Tibial artery (tissue), 4 donors: ENCODE data around the gene RAPGEF3.

Experiments
- DNase-seq, 2 donors: peaks; one replicate each; pipeline ENCODE4 v3.0.0-alpha.2; 2019
- H3K27ac ChIP-seq, 2 donors: fragments of 200-600 bp; sonication (generic) in 1 of 2; 1 replicate in 1 of 2; 2 replicates in 1 of 2; pipeline ENCODE4 v1.5.1; 2018 to 2019; ENCODE audit warnings: mild to moderate bottlenecking in 1 of 2
- H3K27me3 ChIP-seq, 2 donors: fragments of 200-600 bp; sonication (generic) in 1 of 2; one replicate each; pipeline versions ENCODE4 v1.5.1 to v1.6.0; 2016 to 2019
- H3K36me3 ChIP-seq, 3 donors: fragments of 200-600 bp; sonication (generic) in 2 of 3; one replicate each; pipeline ENCODE4 v1.5.1; 2016 to 2019; ENCODE audit warnings: mild to moderate bottlenecking in 2 of 3
- H3K4me1 ChIP-seq, 4 donors: fragments of 200-600 bp; sonication (generic) in 2 of 4; 1 replicate in 3 of 4; 2 replicates in 1 of 4; pipeline ENCODE4 v1.5.1; 2016 to 2019
- H3K4me3 ChIP-seq, 2 donors: fragments of 200-600 bp; sonication (generic) in 1 of 2; 1 replicate in 1 of 2; 2 replicates in 1 of 2; pipeline ENCODE4 v1.5.1; 2018 to 2019; ENCODE audit warnings: mild to moderate bottlenecking in 2 of 2
- H3K9me3 ChIP-seq, 3 donors: fragments of 200-600 bp; sonication (generic) in 1 of 3; one replicate each; pipeline ENCODE4 v1.5.1; 2016 to 2019
- intact Hi-C: fragments of 100-400 bp; cut with DNase I; formaldehyde crosslinking; loops from one replicate; pipeline ENCODE4 v1.15.0; 2023; ENCODE audit warnings: low total_unique reads
- TF ChIP-seq, protein P1 (sequence below), 2 experiments: fragments of 200-600 bp in 1 of 2; fragments of 450-650 bp in 1 of 2; IDR thresholded peaks; one replicate each; pipeline ENCODE4 v1.5.1; 2017 to 2019; ENCODE audit warnings: antibody characterized with exemption in 2 of 2, mild to moderate bottlenecking in 1 of 2, moderate library complexity in 1 of 2

The RAPGEF3 gene

DNA sequence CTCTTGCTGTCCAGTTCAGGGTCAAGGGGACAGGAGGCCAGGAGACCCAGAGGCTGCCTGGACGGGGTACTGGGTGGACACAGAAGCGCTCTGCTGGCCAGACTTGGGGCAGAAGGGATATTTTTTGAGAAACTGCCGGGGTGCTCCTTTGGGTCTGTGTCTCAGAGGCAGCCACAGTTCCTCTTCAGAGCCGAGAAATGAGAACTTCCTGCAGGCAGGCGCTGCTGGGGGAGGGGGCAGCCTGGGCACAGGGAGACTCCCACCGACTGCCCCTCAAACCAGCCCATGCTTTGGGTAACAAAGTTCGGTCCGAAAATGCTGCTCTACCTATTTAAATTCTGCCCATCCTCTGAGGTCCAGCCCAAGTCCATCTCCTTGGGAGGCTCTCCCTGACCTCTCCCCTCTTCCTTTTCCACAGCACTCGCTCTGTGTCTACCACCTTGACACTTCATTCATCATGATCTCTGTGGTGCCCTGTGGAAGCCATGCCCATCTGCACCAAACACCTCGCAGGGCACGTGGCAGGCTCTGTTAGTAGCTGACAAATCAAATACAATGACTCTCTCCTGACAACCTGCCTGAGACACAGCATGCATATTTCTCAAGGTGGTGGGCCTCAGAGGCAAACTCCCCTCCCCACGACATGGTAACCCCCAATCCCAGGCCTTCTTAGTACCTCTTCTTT is 44.7 kb upstream of the RAPGEF3 start:
- peaks cover 0 to 100% (median 98%) of the 10 kb centered on the region in 4 donors for H3K4me1 ChIP-seq
- intact Hi-C loops: no loop called here
- peak overlapping the region; percentile 66 to 99 for H3K27ac ChIP-seq
- no peaks in the 10 kb centered on the region for H3K9me3 ChIP-seq
- TF ChIP-seq, protein P1, sequence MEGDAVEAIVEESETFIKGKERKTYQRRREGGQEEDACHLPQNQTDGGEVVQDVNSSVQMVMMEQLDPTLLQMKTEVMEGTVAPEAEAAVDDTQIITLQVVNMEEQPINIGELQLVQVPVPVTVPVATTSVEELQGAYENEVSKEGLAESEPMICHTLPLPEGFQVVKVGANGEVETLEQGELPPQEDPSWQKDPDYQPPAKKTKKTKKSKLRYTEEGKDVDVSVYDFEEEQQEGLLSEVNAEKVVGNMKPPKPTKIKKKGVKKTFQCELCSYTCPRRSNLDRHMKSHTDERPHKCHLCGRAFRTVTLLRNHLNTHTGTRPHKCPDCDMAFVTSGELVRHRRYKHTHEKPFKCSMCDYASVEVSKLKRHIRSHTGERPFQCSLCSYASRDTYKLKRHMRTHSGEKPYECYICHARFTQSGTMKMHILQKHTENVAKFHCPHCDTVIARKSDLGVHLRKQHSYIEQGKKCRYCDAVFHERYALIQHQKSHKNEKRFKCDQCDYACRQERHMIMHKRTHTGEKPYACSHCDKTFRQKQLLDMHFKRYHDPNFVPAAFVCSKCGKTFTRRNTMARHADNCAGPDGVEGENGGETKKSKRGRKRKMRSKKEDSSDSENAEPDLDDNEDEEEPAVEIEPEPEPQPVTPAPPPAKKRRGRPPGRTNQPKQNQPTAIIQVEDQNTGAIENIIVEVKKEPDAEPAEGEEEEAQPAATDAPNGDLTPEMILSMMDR (IDR thresholded peaks at IDR 0.05): no peak
- H3K36me3 ChIP-seq: peaks cover 5 to 16% (median 11%) of the 10 kb centered on the region in 3 donors
- H3K4me3 ChIP-seq: no peak overlapping the region
- no peak for DNase-seq
- no peaks in the 10 kb centered on the region for H3K27me3 ChIP-seq

DNA sequence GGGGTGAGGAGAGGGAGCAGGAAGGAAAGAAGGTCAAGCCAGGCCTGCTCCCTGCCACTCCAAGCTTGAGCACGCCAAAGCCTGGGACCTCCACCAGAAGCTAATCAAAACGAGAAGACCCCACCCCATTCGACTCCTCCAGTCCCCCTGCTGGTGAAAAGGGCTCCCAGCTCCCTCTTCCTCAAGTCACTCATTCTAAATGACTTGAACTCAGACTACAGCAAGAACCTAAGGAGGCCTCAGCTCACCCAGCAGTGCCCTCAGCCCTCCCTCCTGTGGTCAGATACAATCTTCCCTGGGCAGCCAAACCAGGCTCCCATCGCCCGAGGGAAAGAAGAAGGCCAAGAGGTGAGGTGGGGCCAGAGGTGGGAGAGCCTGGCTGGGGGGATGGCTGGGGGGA is 43.6 kb upstream of the RAPGEF3 start:
- Histone ChIP-seq H3K27me3 (no peaks in the 10 kb centered on the region), H3K27ac (peak overlapping the region; percentile 66 to 99), H3K4me1 (peaks cover 0 to 94% (median 89%) of the 10 kb centered on the region in 4 donors), H3K4me3 (no peak overlapping the region), H3K36me3 (peaks cover 15 to 26% (median 21%) of the 10 kb centered on the region in 3 donors), H3K9me3 (no peaks in the 10 kb centered on the region)
- TF ChIP-seq, protein P1 (IDR thresholded peaks at IDR 0.05): peak in 1 of 2 experiments; percentile 18
- no peak for DNase-seq
- intact Hi-C loops: no loop called here

DNA sequence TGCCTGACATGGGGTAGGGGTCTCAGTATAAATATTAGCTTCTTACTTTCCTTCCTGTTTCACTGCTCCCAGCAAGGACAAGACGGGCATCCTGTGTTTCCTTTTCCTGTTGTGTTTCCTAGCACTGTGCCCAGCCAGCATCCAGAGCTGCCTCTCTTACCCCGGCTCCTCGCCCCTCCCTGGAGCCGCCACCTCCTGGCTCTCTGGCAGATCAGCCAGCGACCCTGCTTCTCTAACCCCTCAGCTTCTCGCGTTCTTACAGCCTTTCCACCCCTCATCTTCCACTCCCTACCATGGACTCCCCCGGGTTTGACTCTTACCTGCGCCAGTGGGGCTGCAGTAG is 43.2 kb upstream of the RAPGEF3 start:
- Histone ChIP-seq H3K4me3 (no peak overlapping the region), H3K9me3 (no peaks in the 10 kb centered on the region), H3K27me3 (no peaks in the 10 kb centered on the region), H3K27ac (peak overlapping the region; percentile 66 to 99), H3K4me1 (peaks cover 0 to 91% (median 85%) of the 10 kb centered on the region in 4 donors), H3K36me3 (peaks cover 20 to 30% (median 25%) of the 10 kb centered on the region in 3 donors)
- intact Hi-C loops: no loop called here
- TF ChIP-seq, protein P1 (IDR thresholded peaks at IDR 0.05): no peak
- DNase-seq: no peak

DNA sequence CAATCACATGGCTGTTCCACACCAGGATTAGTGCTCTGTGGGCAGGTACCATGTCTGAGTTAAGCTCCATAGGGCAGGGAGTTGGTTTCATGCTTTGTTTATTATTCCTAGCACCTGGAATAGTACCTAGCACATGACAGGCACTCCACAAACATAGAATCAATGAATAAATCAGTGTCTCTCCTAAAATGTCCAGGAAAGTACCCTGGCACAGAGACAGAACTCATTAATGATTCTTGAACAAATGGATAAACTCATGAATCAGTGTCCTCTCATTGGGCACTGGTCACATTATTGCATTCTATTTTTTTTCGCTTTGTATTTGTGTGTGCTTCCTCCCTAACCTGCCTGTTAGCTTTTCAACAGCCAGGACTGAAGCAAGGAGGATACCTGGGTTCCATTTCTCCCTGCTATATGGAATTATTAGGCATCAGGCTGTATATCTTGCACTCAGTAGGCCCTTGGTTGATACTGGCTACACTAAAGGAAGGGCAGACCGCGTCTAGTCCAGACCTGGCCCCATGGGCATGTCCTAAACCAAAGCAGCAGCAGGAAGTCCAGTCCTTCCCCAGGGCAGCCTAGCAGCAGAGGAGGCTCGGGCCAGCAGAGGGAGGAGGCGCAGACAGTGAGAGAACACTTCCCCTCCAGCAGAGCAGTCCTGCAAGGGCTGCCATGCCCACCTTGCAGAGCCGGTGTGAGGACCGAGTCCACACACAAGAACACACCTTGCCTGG is 42.7 kb upstream of the RAPGEF3 start:
- H3K27ac ChIP-seq: peak overlapping the region; percentile 66 to 99
- intact Hi-C loops: no loop called here

DNA sequence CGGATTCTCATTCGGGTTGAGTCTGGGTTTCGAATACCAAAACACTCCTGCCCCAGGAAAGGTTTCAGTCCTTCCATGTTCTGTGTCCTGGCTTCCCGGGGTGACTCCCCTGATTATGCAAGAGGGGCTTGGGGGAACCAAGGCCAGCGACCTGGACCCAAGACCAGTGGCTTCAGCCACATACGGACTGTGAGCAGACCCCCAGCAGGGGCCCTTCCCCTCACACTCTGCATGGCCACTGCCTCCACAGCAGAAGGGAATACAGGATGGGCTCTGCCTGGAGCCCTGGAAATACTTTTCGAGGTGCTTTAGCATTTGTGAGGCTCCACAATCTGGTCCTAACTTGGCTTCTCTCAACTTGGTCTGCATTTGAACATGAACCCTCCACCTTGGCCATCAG is 41.9 kb upstream of the RAPGEF3 start:
- no peak for DNase-seq
- Histone ChIP-seq H3K27ac (peak overlapping the region; percentile 66 to 99), H3K27me3 (no peaks in the 10 kb centered on the region), H3K4me1 (peaks cover 0 to 78% (median 72%) of the 10 kb centered on the region in 4 donors), H3K4me3 (no peak overlapping the region), H3K36me3 (peaks cover 30 to 43% (median 38%) of the 10 kb centered on the region in 3 donors), H3K9me3 (no peaks in the 10 kb centered on the region)
- intact Hi-C loops: no loop called here
- TF ChIP-seq, protein P1 (IDR thresholded peaks at IDR 0.05): no peak

More for the DNA sequence above, 42.7 kb upstream of the RAPGEF3 start:
- peaks cover 24 to 36% (median 31%) of the 10 kb centered on the region in 3 donors for H3K36me3 ChIP-seq
- H3K4me3 ChIP-seq: no peak overlapping the region
- H3K4me1 ChIP-seq: peaks cover 0 to 86% (median 79%) of the 10 kb centered on the region in 4 donors
- no peaks in the 10 kb centered on the region for H3K27me3 ChIP-seq
- TF ChIP-seq, protein P1 (IDR thresholded peaks at IDR 0.05): no peak
- H3K9me3 ChIP-seq: no peaks in the 10 kb centered on the region
- peak in 1 of 2 donors; percentile 77 for DNase-seq
